HepG2 (cell line): ENCODE data around the gene SLC34A3. TPM values are rescaled to one million over a fixed set of nuclear protein-coding genes. Genes with fewer than 3 reads are reported as not detected.
A peak's percentile ranks its signal among the peaks of the same experiment; 100 is the strongest.

ENCODE experiments used
- BATF2 ChIP-seq: sonication (generic); formaldehyde crosslinking; IDR thresholded peaks from 2 replicates; pipeline ENCODE4 v1.8.0; 2022; ENCODE audit warnings: mild to moderate bottlenecking, missing genetic modification reagents, moderate library complexity
- CENPX ChIP-seq: sonication (generic); formaldehyde crosslinking; IDR thresholded peaks from 2 replicates; pipeline ENCODE4 v1.9.0; 2021; ENCODE audit warnings: mild to moderate bottlenecking, missing genetic modification reagents, moderate library complexity
- E2F1 ChIP-seq: sonication (generic); formaldehyde crosslinking; IDR thresholded peaks from 2 replicates; pipeline ENCODE4 v1.5.0; 2020; ENCODE audit warnings: missing genetic modification reagents
- HIC2 ChIP-seq: sonication (generic); formaldehyde crosslinking; IDR thresholded peaks from 2 replicates; pipeline ENCODE4 v1.9.0; 2022; ENCODE audit warnings: low read depth, missing genetic modification reagents
- HNRNPL ChIP-seq: fragments of 200-400 bp; formaldehyde crosslinking; IDR thresholded peaks from 2 replicates; pipeline ENCODE4 v1.6.1; 2017; ENCODE audit warnings: mild to moderate bottlenecking, low read depth, low read length
- KLF15 ChIP-seq: sonication (generic); formaldehyde crosslinking; IDR thresholded peaks from 2 replicates; pipeline ENCODE4 v1.8.1; 2023; ENCODE audit warnings: borderline replicate concordance, mild to moderate bottlenecking, inconsistent platforms, missing genetic modification reagents, mixed read lengths
- KMT2A ChIP-seq: sonication (generic); formaldehyde crosslinking; IDR thresholded peaks from 2 replicates; pipeline ENCODE4 v1.4.0; 2020; ENCODE audit warnings: missing genetic modification reagents
- NCOA1 ChIP-seq: sonication (generic); formaldehyde crosslinking; IDR thresholded peaks from 2 replicates; pipeline ENCODE4 v1.9.0; 2021; ENCODE audit warnings: missing genetic modification reagents
- NCOA5 ChIP-seq: sonication (generic); formaldehyde crosslinking; IDR thresholded peaks from 2 replicates; pipeline ENCODE4 v1.4.0; 2020; ENCODE audit warnings: missing genetic modification reagents
- NR2F2 ChIP-seq: IDR thresholded peaks from 2 replicates; pipeline ENCODE4 v1.6.1; 2012; ENCODE audit warnings: low read depth, inconsistent platforms, borderline replicate concordance
- NRL ChIP-seq: sonication (generic); formaldehyde crosslinking; IDR thresholded peaks from 2 replicates; pipeline ENCODE4 v1.5.0; 2020; ENCODE audit warnings: missing genetic modification reagents, mild to moderate bottlenecking, moderate library complexity, borderline replicate concordance
- PITX1 ChIP-seq: sonication (generic); formaldehyde crosslinking; IDR thresholded peaks from 2 replicates; pipeline ENCODE4 v1.5.1; 2020; ENCODE audit warnings: mild to moderate bottlenecking, missing genetic modification reagents
- POGZ ChIP-seq: sonication (generic); formaldehyde crosslinking; IDR thresholded peaks from 2 replicates; pipeline ENCODE4 v1.4.0; 2020; ENCODE audit warnings: mild to moderate bottlenecking, missing genetic modification reagents
- RAD21 ChIP-seq: fragments of 450-650 bp; formaldehyde crosslinking; IDR thresholded peaks from 2 replicates; pipeline ENCODE4 v1.5.0; 2020; ENCODE audit warnings: mild to moderate bottlenecking
- RELA ChIP-seq: sonication (generic); formaldehyde crosslinking; IDR thresholded peaks from 2 replicates; pipeline ENCODE4 v1.4.0; 2020; ENCODE audit warnings: missing genetic modification reagents
- RXRB ChIP-seq: IDR thresholded peaks from 2 replicates; pipeline ENCODE4 v1.6.1; 2016; ENCODE audit warnings: borderline replicate concordance, missing genetic modification reagents, missing compliant biosample characterization
- TARDBP ChIP-seq: sonication (generic); formaldehyde crosslinking; IDR thresholded peaks from 2 replicates; pipeline ENCODE4 v1.8.0; 2022; ENCODE audit warnings: mild to moderate bottlenecking, missing genetic modification reagents
- TEAD2 ChIP-seq: sonication (generic); formaldehyde crosslinking; IDR thresholded peaks from 2 replicates; pipeline ENCODE4 v1.9.0; 2021; ENCODE audit warnings: missing genetic modification reagents
- TEF ChIP-seq: sonication (generic); formaldehyde crosslinking; IDR thresholded peaks from 2 replicates; pipeline ENCODE4 v1.5.0; 2020; ENCODE audit warnings: missing genetic modification reagents
- TFE3 ChIP-seq: IDR thresholded peaks from 2 replicates; pipeline ENCODE4 v1.6.1; 2016
- TGIF2 ChIP-seq: IDR thresholded peaks from 2 replicates; pipeline ENCODE4 v1.6.1; 2016; ENCODE audit warnings: control low read depth, missing compliant biosample characterization
- XRCC5 ChIP-seq: fragments of 200-400 bp; formaldehyde crosslinking; optimal IDR thresholded peaks from 2 replicates; pipeline ENCODE3; 2017; ENCODE audit warnings: mild to moderate bottlenecking, low read length
- ZNF225 ChIP-seq: sonication (generic); formaldehyde crosslinking; IDR thresholded peaks from 2 replicates; pipeline ENCODE4 v1.4.0; 2020; ENCODE audit warnings: mild to moderate bottlenecking, missing genetic modification reagents
- ZNF512 ChIP-seq: sonication (generic); formaldehyde crosslinking; IDR thresholded peaks from 2 replicates; pipeline ENCODE4 v1.4.0; 2020; ENCODE audit warnings: mild to moderate bottlenecking, missing genetic modification reagents
- ZNF547 ChIP-seq: sonication (generic); formaldehyde crosslinking; IDR thresholded peaks from 2 replicates; pipeline ENCODE4 v1.5.1; 2020; ENCODE audit warnings: mild to moderate bottlenecking, missing genetic modification reagents
- polyA plus RNA-seq, 8 experiments: library from polyadenylated mRNA; depleted of rRNA in 3 of 8; stranded (reverse) in 7 of 8; unstranded in 1 of 8; fragments of >200 nt; fragmentation: Illumina TruSeq in 4 of 8; extraction: Trizol in 4 of 8; gene quantifications; 2 replicates each; pipeline versions ENCODE4 v1.2.1 to v1.2.3, GENCODE V29; 2011 to 2016; ENCODE audit warnings: low read depth in 4 of 8, missing spikeins in 1 of 8, mixed read lengths in 1 of 8; ENCODE audit not compliant: insufficient read depth in 1 of 8
- total RNA-seq, 5 experiments: library from RNA; depleted of rRNA; stranded (reverse); fragments of >200 nt; fragmentation: Illumina TruSeq; extraction: Trizol; gene quantifications; 2 replicates each; pipeline ENCODE4 v1.2.3, GENCODE V29; 2016; ENCODE audit warnings: low read depth in 1 of 5

Gene SLC34A3
- total and polyA plus RNA-seq, 2 of the 13 experiments (the other 11 are each of a cell fraction or from before 2014, with no cell fraction given) = 0.07 to 1.0 TPM

GRCh38 chr9:137221506-137222111 lies 9.1 kb upstream of the SLC34A3 start (continued):
- TF ChIP-seq RAD21 (CRISPR knock-in tag) = no peak
- no peak for TF ChIP-seq NCOA1 (CRISPR knock-in tag)
- TF ChIP-seq ZNF225 (CRISPR knock-in tag) = no peak
- TF ChIP-seq KLF15 (CRISPR knock-in tag) = no peak
- no peak for TF ChIP-seq NCOA5
- TF ChIP-seq TGIF2 = no peak
- no peak for TF ChIP-seq ZNF512 (CRISPR knock-in tag)
- no peak for TF ChIP-seq E2F1 (CRISPR knock-in tag)
- TF ChIP-seq KMT2A (CRISPR knock-in tag) = 0 out of 2 replicates have a peak, but pooled peaks have one; percentile 35
- TF ChIP-seq CENPX (CRISPR knock-in tag) = no peak
- no peak for TF ChIP-seq BATF2
- TF ChIP-seq TEAD2 = no peak
- TF ChIP-seq NRL (CRISPR knock-in tag) = no peak
- TF ChIP-seq XRCC5 = no peak
- no peak for TF ChIP-seq TARDBP
- TF ChIP-seq HNRNPL = peak; percentile 92
- TF ChIP-seq RELA (CRISPR knock-in tag) = no peak
- 0 out of 2 replicates have a peak, but pooled peaks have one; percentile 26 for TF ChIP-seq RXRB
- no peak for TF ChIP-seq TEF (CRISPR knock-in tag)
- no peak for TF ChIP-seq NR2F2
- no peak for TF ChIP-seq POGZ (CRISPR knock-in tag)
- no peak for TF ChIP-seq ZNF547 (CRISPR knock-in tag)
- TF ChIP-seq TFE3 (CRISPR knock-in tag) = no peak
- TF ChIP-seq PITX1 = 0 out of 2 replicates have a peak, but pooled peaks have one; percentile 27
- TF ChIP-seq HIC2 = peak; percentile 76
